GM12878 (cell line): ENCODE results near the gene MAP3K5. TPM values are rescaled to one million over a fixed set of nuclear protein-coding genes. Genes with fewer than 3 reads are reported as not detected.

Source experiments
- ATF2 ChIP-seq: IDR thresholded peaks from 2 replicates; pipeline ENCODE4 v1.6.1; 2012; ENCODE audit warnings: low read length, inconsistent platforms
- ATF7 ChIP-seq: fragments of 450-650 bp; IDR thresholded peaks from 2 replicates; pipeline ENCODE4 v1.6.1; 2016; ENCODE audit warnings: low read depth, mild to moderate bottlenecking
- BHLHE40 ChIP-seq, 2 experiments: fragments of 450-650 bp in 1 of 2; IDR thresholded peaks; 2 replicates each; pipeline ENCODE4 v1.6.1; 2011 to 2017; ENCODE audit warnings: low read depth in 2 of 2, borderline replicate concordance in 1 of 2, improper control_type of control experiment in 1 of 2, low read length in 1 of 2, mild to moderate bottlenecking in 1 of 2
- BMI1 ChIP-seq: fragments of 450-650 bp; IDR thresholded peaks from 2 replicates; pipeline ENCODE4 v1.6.1; 2016; ENCODE audit warnings: mild to moderate bottlenecking, moderate library complexity, borderline replicate concordance
- CEBPB ChIP-seq, 2 experiments: fragments of 150-350 bp in 1 of 2; IDR thresholded peaks; 2 replicates each; pipeline ENCODE4 v1.6.1; 2012 to 2014; ENCODE audit warnings: low read depth in 2 of 2, low read length in 2 of 2, borderline replicate concordance in 1 of 2, inconsistent platforms in 1 of 2
- HCFC1 ChIP-seq: fragments of 150-350 bp; IDR thresholded peaks from 2 replicates; pipeline ENCODE4 v1.6.1; 2014; ENCODE audit warnings: low read length
- IKZF1 ChIP-seq: fragments of 450-650 bp; conservative IDR thresholded peaks from 2 replicates; pipeline ENCODE4 v1.6.1; 2017; ENCODE audit warnings: antibody characterized with exemption, mild to moderate bottlenecking
- IKZF2 ChIP-seq, 2 experiments: fragments of 450-650 bp; IDR thresholded peaks; 2 replicates each; pipeline ENCODE4 v1.6.1; 2017; ENCODE audit warnings: mild to moderate bottlenecking in 2 of 2, moderate library complexity in 2 of 2
- IRF4 ChIP-seq: IDR thresholded peaks from 2 replicates; pipeline ENCODE4 v1.6.1; 2011; ENCODE audit warnings: low read depth, low read length
- MEF2A ChIP-seq: IDR thresholded peaks from 2 replicates; pipeline ENCODE4 v1.6.1; 2011; ENCODE audit warnings: low read depth, mild to moderate bottlenecking, low read length, moderate library complexity; ENCODE audit not compliant: insufficient read depth
- MEF2B ChIP-seq: fragments of 450-650 bp; IDR thresholded peaks from 2 replicates; pipeline ENCODE4 v1.6.1; 2018; ENCODE audit warnings: mild to moderate bottlenecking, moderate library complexity; ENCODE audit not compliant: partially characterized antibody, poor library complexity, severe bottlenecking
- MTA2 ChIP-seq: fragments of 450-650 bp; IDR thresholded peaks from 2 replicates; pipeline ENCODE4 v1.6.1; 2016; ENCODE audit warnings: low read depth, mild to moderate bottlenecking, moderate library complexity
- MTA3 ChIP-seq: IDR thresholded peaks from 2 replicates; pipeline ENCODE4 v1.6.1; 2012; ENCODE audit warnings: low read length, inconsistent platforms, borderline replicate concordance
- MYC ChIP-seq: IDR thresholded peaks from 2 replicates; pipeline ENCODE4 v1.6.1; 2011; ENCODE audit warnings: mild to moderate bottlenecking, low read length, moderate library complexity, inconsistent platforms; ENCODE audit not compliant: insufficient read depth, insufficient replicate concordance, insufficient read length, severe bottlenecking
- NFIC ChIP-seq: IDR thresholded peaks from 2 replicates; pipeline ENCODE4 v1.6.1; 2012; ENCODE audit warnings: low read depth, mild to moderate bottlenecking, inconsistent platforms, low read length, moderate library complexity
- RB1 ChIP-seq: fragments of 450-650 bp; formaldehyde crosslinking; IDR thresholded peaks from 2 replicates; pipeline ENCODE4 v1.6.1; 2017; ENCODE audit warnings: mild to moderate bottlenecking, borderline replicate concordance
- RBBP5 ChIP-seq: fragments of 200-600 bp; sonication (generic); conservative IDR thresholded peaks from 2 replicates; pipeline ENCODE4 v1.6.1; 2016
- RCOR1 ChIP-seq: conservative IDR thresholded peaks from 2 replicates; pipeline ENCODE4 v1.6.1; 2012; ENCODE audit warnings: low read depth, low read length, improper control_type of control experiment
- RELB ChIP-seq: fragments of 450-650 bp; IDR thresholded peaks from 2 replicates; pipeline ENCODE4 v1.6.1; 2017; ENCODE audit warnings: low read depth, mild to moderate bottlenecking, moderate library complexity
- SMARCA5 ChIP-seq: fragments of 450-650 bp; IDR thresholded peaks from 2 replicates; pipeline ENCODE4 v1.6.1; 2017; ENCODE audit warnings: mild to moderate bottlenecking
- SP1 ChIP-seq: IDR thresholded peaks from one replicate; pipeline ENCODE4 v1.6.1; 2011; ENCODE audit warnings: low read depth, low read length
- TCF12 ChIP-seq: IDR thresholded peaks from 2 replicates; pipeline ENCODE4 v1.6.1; 2011; ENCODE audit warnings: low read depth, mild to moderate bottlenecking, low read length
- ZNF687 ChIP-seq: fragments of 450-650 bp; IDR thresholded peaks from 2 replicates; pipeline ENCODE4 v1.6.1; 2017; ENCODE audit warnings: mild to moderate bottlenecking, moderate library complexity
- polyA plus RNA-seq, 11 experiments: library from polyadenylated mRNA; depleted of rRNA in 4 of 11; unstranded in 6 of 11; stranded (reverse) in 5 of 11; fragments of >200 nt; fragmentation: Nextera tagmentation in 4 of 11; fragmentation: Illumina TruSeq in 1 of 11; extraction: Ambion mirVana in 4 of 11; extraction: Trizol in 1 of 11; gene quantifications; 1 replicate in 1 of 11; 2 replicates in 10 of 11; pipeline versions ENCODE4 v1.2.1 to v1.2.3, GENCODE V29; 2011 to 2016; ENCODE audit warnings: inconsistent platforms in 2 of 11, missing spikeins in 2 of 11, low read depth in 1 of 11
- total RNA-seq, 4 experiments: library from RNA; depleted of rRNA in 3 of 4; stranded (reverse); fragments of >200 nt in 3 of 4; fragmentation: Illumina TruSeq in 1 of 4; extraction: Trizol in 1 of 4; gene quantifications; 2 replicates each; pipeline versions ENCODE4 v1.2.1 to v1.2.3, GENCODE V29; 2013 to 2021

Gene MAP3K5
- total and polyA plus RNA-seq, 10 of the 15 experiments (the other 5 are each of a cell fraction or from before 2014, with no cell fraction given) = 5.4 to 34.3 (median 26.4) TPM

- peak; percentile 45 for TF ChIP-seq IKZF1
- TF ChIP-seq MYC = no peak
- TF ChIP-seq RB1 = no peak
- TF ChIP-seq MTA2 = peak; percentile 43; the same call in 1 of the 2 replicates
- TF ChIP-seq RBBP5 = 0 out of 2 replicates have a peak, but pooled peaks have one; percentile 30
- TF ChIP-seq RELB = peak; percentile 40; the same call in 1 of the 2 replicates
- peak; percentile 40; the same call in 1 of the 2 replicates for TF ChIP-seq ATF2
- TF ChIP-seq BHLHE40 (IDR thresholded peaks at IDR 0.05; ENCODE audit: borderline replicate concordance in 1 of 2, low read depth in 2 of 2, low read length in 1 of 2) = peak in 1 of 2 experiments; percentile 82; a peak in 2 of 4 replicates
- no peak for TF ChIP-seq MTA3
- peak; percentile 95 for TF ChIP-seq MEF2A
- TF ChIP-seq RCOR1 = no peak
- TF ChIP-seq SMARCA5 = peak; percentile 53; the same call in 1 of the 2 replicates
- TF ChIP-seq IRF4 = 0 out of 2 replicates have a peak, but pooled peaks have one; percentile 43
- TF ChIP-seq MEF2B = peak; percentile 87
- TF ChIP-seq CEBPB (IDR thresholded peaks at IDR 0.05; ENCODE audit: borderline replicate concordance in 1 of 2, low read depth in 2 of 2, low read length in 2 of 2) = 0 out of 4 replicates have a peak, but pooled peaks of 1 of the 2 experiments have one; percentile 41
- peak; percentile 31; the same call in 1 of the 2 replicates for TF ChIP-seq ATF7
- peak; percentile 78 for TF ChIP-seq NFIC
- TF ChIP-seq IKZF2 (IDR thresholded peaks at IDR 0.05) = peak; percentile 48 to 56; a peak in 3 of 4 replicates
- peak; percentile 35; the same call in 1 of the 2 replicates for TF ChIP-seq ZNF687
- no peak for TF ChIP-seq HCFC1
- no peak for TF ChIP-seq BMI1
- peak; percentile 16 for TF ChIP-seq SP1
- 0 out of 2 replicates have a peak, but pooled peaks have one; percentile 47 for TF ChIP-seq TCF12
- TF ChIP-seq, all 136 proteins: peak for 27
Observed at GRCh38 chr6:136716917-136717715, 75.2 kb downstream of the MAP3K5 start (continued).
